Nephron (organoid): ENCODE data around the gene ATRAID.
"Not testable (repeated sequence)": the region's sequence is repeated elsewhere in the genome, so short reads cannot be mapped to it uniquely, and the experiment has no call there.

Experiments used
- H3K27ac Mint-ChIP-seq, 3 experiments: 2 replicates each; pipeline ENCODE4 v1.8.0; 2020; ENCODE audit warnings: mixed read lengths in 3 of 3, mild to moderate bottlenecking in 2 of 3, moderate library complexity in 1 of 3
- H3K27me3 Mint-ChIP-seq: 2 replicates; pipeline ENCODE4 v1.8.0; 2021; ENCODE audit warnings: low read depth, mild to moderate bottlenecking, moderate library complexity, mixed read lengths
- H3K36me3 Mint-ChIP-seq: 2 replicates; pipeline ENCODE4 v1.8.0; 2020; ENCODE audit warnings: low read depth, mixed read lengths
- H3K4me1 Mint-ChIP-seq: 2 replicates; pipeline ENCODE4 v1.8.0; 2020; ENCODE audit warnings: mixed read lengths
- H3K4me3 Mint-ChIP-seq, 3 experiments: 2 replicates each; pipeline ENCODE4 v1.8.0; 2020; ENCODE audit warnings: mild to moderate bottlenecking in 3 of 3, mixed read lengths in 3 of 3, moderate library complexity in 2 of 3
- H3K9me3 Mint-ChIP-seq: 2 replicates; pipeline ENCODE4 v1.8.0; 2020; ENCODE audit warnings: mixed read lengths
- TF ChIP-seq, protein P1 (sequence below), 3 experiments: fragments of 200-600 bp; sonication (generic); IDR thresholded peaks; one replicate each; pipeline ENCODE4 v1.5.0; 2021; ENCODE audit warnings: antibody characterized with exemption in 3 of 3; ENCODE audit not compliant: unreplicated experiment in 3 of 3

Gene ATRAID

DNA sequence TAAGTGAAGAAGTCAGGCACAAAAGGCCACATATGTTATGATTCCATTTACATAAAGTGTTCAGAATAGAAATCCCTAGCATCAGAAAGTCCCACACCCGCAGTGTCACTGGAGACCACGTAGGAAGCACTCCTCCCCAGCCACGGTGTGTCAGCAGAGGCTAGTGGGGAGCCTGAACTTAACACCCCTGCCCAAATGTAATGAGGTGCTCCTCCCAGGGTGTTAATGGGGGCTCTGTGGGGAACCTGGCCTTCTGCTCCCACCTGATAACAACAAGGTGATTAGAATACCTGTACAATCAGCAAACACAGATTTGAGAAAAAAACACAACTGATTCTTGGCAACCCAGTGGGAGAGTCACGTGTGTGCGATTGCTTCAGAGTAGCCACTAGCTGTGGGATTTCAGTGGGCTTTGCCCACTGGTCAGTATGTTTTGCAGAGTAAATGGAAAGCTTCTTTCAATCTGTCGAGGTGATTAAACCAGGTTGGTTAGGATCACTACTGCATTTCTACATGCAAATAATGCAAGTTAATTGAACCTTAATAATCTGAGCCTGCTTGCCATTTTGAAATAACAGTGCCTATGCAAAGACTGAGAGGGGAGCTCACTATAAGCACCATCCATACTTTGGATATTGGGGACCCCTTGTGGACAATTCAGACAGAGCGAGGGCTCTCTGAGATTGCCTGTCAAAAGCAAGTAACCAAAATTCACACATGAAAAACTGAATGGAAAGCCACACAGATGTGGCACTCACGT is 20.6 kb upstream of the ATRAID start:
- Mint-ChIP-seq H3K4me1 (no peaks in the 10 kb centered on the region), H3K27me3 (peaks cover 3% of the 10 kb centered on the region), H3K4me3 (no peak overlapping the region), H3K27ac (no peak overlapping the region), H3K36me3 (no peaks in the 10 kb centered on the region), H3K9me3 (no peaks in the 10 kb centered on the region)
- TF ChIP-seq, protein P1, sequence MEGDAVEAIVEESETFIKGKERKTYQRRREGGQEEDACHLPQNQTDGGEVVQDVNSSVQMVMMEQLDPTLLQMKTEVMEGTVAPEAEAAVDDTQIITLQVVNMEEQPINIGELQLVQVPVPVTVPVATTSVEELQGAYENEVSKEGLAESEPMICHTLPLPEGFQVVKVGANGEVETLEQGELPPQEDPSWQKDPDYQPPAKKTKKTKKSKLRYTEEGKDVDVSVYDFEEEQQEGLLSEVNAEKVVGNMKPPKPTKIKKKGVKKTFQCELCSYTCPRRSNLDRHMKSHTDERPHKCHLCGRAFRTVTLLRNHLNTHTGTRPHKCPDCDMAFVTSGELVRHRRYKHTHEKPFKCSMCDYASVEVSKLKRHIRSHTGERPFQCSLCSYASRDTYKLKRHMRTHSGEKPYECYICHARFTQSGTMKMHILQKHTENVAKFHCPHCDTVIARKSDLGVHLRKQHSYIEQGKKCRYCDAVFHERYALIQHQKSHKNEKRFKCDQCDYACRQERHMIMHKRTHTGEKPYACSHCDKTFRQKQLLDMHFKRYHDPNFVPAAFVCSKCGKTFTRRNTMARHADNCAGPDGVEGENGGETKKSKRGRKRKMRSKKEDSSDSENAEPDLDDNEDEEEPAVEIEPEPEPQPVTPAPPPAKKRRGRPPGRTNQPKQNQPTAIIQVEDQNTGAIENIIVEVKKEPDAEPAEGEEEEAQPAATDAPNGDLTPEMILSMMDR (IDR thresholded peaks at IDR 0.05; ENCODE audit: unreplicated experiment in 3 of 3): peak; percentile 68 to 77 (median 74)

DNA sequence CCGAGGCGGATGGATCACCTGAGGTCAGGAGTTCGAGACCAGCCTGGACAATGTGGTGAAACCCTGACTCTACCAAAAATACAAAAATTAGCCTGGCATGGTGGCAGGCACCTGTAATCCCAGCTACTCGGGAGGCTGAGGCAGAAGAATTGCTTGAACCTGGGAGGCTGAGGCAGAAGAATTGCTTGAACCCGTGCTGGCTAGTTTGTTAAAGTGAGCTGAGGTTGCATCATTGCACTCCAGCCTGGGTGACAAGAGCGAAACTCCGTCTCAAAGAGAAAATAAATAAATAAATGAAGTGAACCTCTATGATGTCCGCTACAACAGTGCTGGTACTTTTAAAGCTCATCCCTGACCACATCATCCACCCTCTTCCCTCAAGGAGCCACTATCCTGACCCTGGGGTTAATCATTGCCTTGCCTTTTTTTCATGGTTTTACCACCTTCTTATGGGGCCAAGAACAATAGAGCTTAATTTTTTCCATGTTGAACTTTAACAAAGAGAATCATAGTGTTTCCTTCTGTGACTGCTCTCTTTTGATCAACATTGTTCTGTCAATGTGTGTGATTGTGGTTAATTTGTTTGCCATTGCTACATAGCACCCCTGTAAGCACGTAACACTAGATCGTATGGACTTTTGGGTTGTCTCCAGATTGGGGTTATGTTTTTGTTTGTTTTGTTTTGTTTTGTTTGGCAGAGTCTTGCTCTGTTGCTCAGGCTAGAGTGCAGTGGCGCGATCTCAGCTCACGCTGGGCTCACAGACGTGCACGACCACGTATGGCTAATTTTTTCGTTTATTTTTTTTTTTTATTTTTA is 17.1 kb upstream of the ATRAID start:
- Mint-ChIP-seq H3K27me3 (no peaks in the 10 kb centered on the region), H3K4me3 (no peak overlapping the region), H3K27ac (no peak overlapping the region), H3K9me3 (no peaks in the 10 kb centered on the region), H3K36me3 (peaks cover 3% of the 10 kb centered on the region), H3K4me1 (no peaks in the 10 kb centered on the region)
- TF ChIP-seq, protein P1 (IDR thresholded peaks at IDR 0.05; ENCODE audit: unreplicated experiment in 3 of 3): no peak

DNA sequence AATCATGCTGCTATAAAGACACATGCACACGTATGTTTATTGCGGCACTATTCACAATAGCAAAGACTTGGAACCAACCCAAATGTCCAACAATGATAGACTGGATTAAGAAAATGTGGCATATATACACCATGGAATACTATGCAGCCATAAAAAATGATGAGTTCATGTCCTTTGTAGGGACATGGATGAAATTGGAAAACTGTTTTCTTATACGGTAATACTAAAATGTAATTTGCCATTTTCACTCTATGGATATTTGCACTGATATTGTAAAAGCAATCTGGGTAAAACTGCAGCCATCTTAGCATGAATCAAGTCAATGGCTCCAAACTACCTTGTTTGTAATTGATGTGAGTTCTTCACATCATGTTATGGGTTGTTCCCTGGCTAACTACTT is 16.0 kb upstream of the ATRAID start:
- H3K9me3 Mint-ChIP-seq, H3K36me3 Mint-ChIP-seq, H3K27ac Mint-ChIP-seq, H3K4me1 Mint-ChIP-seq, H3K27me3 Mint-ChIP-seq, H3K4me3 Mint-ChIP-seq: not testable (repeated sequence)

DNA sequence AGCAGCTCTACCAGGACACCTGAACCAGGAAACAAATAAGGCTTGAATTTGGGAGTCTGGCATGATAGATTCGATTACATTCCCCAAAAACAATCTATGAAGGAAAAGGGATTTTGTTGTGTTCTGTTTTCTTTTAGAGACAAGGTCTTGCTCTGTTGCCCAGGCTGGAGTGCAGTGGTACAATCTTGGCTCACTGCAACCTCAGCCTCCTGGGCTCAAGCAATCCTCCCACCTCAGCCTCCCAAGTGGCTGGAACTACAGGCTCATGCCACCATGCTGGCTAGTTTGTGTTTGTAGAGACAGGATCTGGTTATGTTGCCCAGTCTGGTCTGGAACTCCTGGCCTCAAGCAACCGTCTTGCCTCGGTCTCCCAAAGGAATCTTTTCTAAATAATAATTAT is 13.8 kb upstream of the ATRAID start:
- not testable (repeated sequence) for H3K4me1 Mint-ChIP-seq, H3K27me3 Mint-ChIP-seq, H3K36me3 Mint-ChIP-seq

DNA sequence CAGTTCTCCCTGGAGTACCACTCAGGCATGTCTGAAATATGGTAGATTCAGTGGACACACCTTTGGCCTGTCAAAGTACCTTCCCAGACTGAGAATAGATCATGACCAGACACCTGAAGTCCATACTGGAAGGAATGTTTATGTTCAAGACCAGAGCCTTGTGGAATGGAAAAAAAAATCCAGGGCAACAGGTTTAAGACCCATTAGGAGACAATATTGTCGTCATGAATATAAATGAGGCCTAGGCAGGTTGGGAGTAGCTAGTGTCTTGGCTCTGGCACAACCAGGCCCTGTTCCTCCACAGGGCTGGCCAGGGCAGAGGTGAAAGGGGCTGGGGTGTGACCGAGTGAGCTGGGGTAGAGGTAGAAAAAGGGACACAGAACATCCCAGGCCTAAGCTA is 13.2 kb upstream of the ATRAID start:
- Mint-ChIP-seq H3K9me3 (no peaks in the 10 kb centered on the region), H3K4me3 (no peak overlapping the region), H3K36me3 (peaks cover 16% of the 10 kb centered on the region), H3K27me3 (no peaks in the 10 kb centered on the region), H3K27ac (peak overlapping the region in 1 of 3 experiments; percentile 24), H3K4me1 (no peaks in the 10 kb centered on the region)
- TF ChIP-seq, protein P1 (IDR thresholded peaks at IDR 0.05; ENCODE audit: unreplicated experiment in 3 of 3): no peak

More for the DNA sequence above, 13.8 kb upstream of the ATRAID start:
- not testable (repeated sequence) for H3K4me3 Mint-ChIP-seq, H3K9me3 Mint-ChIP-seq, H3K27ac Mint-ChIP-seq

DNA sequence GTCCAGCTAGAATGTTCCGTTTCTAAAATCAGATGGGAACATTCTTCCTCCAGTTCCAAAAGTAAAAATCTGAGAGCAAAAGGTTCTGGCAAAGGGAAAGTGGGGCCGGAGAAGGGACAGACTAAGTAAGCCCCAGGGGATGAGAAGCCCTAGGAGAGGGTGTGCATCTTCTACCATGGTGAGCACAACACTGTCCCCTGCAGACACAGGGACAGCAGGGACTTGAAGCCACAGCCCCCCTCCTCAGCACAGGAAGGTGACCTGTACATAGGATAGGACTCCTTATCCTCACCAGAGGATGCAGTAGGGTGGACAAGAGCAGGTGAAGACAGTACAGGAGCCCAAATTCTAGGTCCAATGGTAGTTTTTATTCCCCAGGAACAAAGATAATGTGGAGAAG is 12.6 kb upstream of the ATRAID start:
- TF ChIP-seq, protein P1 (IDR thresholded peaks at IDR 0.05; ENCODE audit: unreplicated experiment in 3 of 3): no peak
- no peak overlapping the region for H3K27ac Mint-ChIP-seq
- H3K4me1 Mint-ChIP-seq: no peaks in the 10 kb centered on the region
- no peak overlapping the region for H3K4me3 Mint-ChIP-seq
- H3K27me3 Mint-ChIP-seq: no peaks in the 10 kb centered on the region
- no peaks in the 10 kb centered on the region for H3K9me3 Mint-ChIP-seq
- H3K36me3 Mint-ChIP-seq: peaks cover 17% of the 10 kb centered on the region
